GM23338 (cell line): ENCODE results near the gene XXYLT1. TPM values are rescaled to one million over a fixed set of nuclear protein-coding genes. Genes with fewer than 3 reads are reported as not detected.

Experiments used
- ATAC-seq: fragments of 200-7000 bp; cut with Tn5 transposase; 3 replicates; pipeline ENCODE4 v1.9.1; 2020
- DNase-seq: peaks from one replicate; pipeline ENCODE4 v3.0.0-alpha.2; 2015; ENCODE audit warnings: low spot score
- H2AFZ ChIP-seq: fragments of 200-600 bp; sonication (generic); 2 replicates; pipeline ENCODE4 v1.8.0; 2016; ENCODE audit warnings: antibody characterized with exemption, mild to moderate bottlenecking, moderate library complexity
- H3F3A ChIP-seq: fragments of 200-600 bp; sonication (generic); replicated peaks from 2 replicates; pipeline ENCODE4 v1.8.0; 2017; ENCODE audit warnings: antibody characterized with exemption, mixed run types, low read depth
- H3K27ac ChIP-seq: fragments of 200-600 bp; sonication (generic); 2 replicates; pipeline ENCODE4 v1.6.1; 2016; ENCODE audit warnings: low read depth
- H3K27me3 ChIP-seq: fragments of 200-600 bp; sonication (generic); 2 replicates; pipeline ENCODE4 v1.8.0; 2016; ENCODE audit warnings: mild to moderate bottlenecking, mixed run types, moderate library complexity; ENCODE audit not compliant: insufficient read depth
- H3K36me3 ChIP-seq: fragments of 200-600 bp; sonication (generic); 2 replicates; pipeline ENCODE4 v1.8.0; 2016; ENCODE audit warnings: mild to moderate bottlenecking; ENCODE audit not compliant: insufficient read depth
- H3K4me1 ChIP-seq: fragments of 200-600 bp; sonication (generic); 2 replicates; pipeline ENCODE4 v1.8.0; 2016; ENCODE audit warnings: mild to moderate bottlenecking, moderate library complexity; ENCODE audit not compliant: insufficient read depth
- H3K4me2 ChIP-seq: fragments of 200-600 bp; sonication (generic); 2 replicates; pipeline ENCODE4 v1.7.1; 2017; ENCODE audit warnings: mixed run types
- H3K4me3 ChIP-seq: fragments of 200-600 bp; sonication (generic); 2 replicates; pipeline ENCODE4 v1.6.1; 2016; ENCODE audit warnings: mixed run types
- H3K79me2 ChIP-seq: fragments of 200-600 bp; sonication (generic); replicated peaks from 2 replicates; pipeline ENCODE4 v1.8.0; 2017; ENCODE audit warnings: mild to moderate bottlenecking; ENCODE audit not compliant: insufficient read depth
- H3K9me2 ChIP-seq: fragments of 200-600 bp; sonication (generic); 2 replicates; pipeline ENCODE4 v1.8.0; 2017; ENCODE audit not compliant: insufficient read depth
- H4K20me1 ChIP-seq: fragments of 200-600 bp; sonication (generic); replicated peaks from 2 replicates; pipeline ENCODE4 v1.8.0; 2017; ENCODE audit warnings: mild to moderate bottlenecking; ENCODE audit not compliant: insufficient read depth
- H3K27ac Mint-ChIP-seq: 2 replicates; pipeline ENCODE4 v1.8.0; 2020; ENCODE audit warnings: inconsistent platforms, mild to moderate bottlenecking, moderate library complexity, mixed read lengths
- H3K27me3 Mint-ChIP-seq: 3 replicates; pipeline ENCODE4 v1.8.0; 2022; ENCODE audit warnings: low read depth, mild to moderate bottlenecking, moderate library complexity, mixed read lengths, inconsistent platforms; ENCODE audit not compliant: insufficient read depth, poor library complexity
- H3K36me3 Mint-ChIP-seq: 3 replicates; pipeline ENCODE4 v1.8.0; 2021; ENCODE audit warnings: low read depth, mild to moderate bottlenecking, inconsistent platforms, moderate library complexity, mixed read lengths
- H3K4me1 Mint-ChIP-seq: 3 replicates; pipeline ENCODE4 v1.8.0; 2020; ENCODE audit warnings: mild to moderate bottlenecking, inconsistent platforms, mixed read lengths
- H3K4me3 Mint-ChIP-seq: 3 replicates; pipeline ENCODE4 v1.8.0; 2021; ENCODE audit warnings: moderate library complexity, mild to moderate bottlenecking, inconsistent platforms, mixed read lengths
- H3K9me3 Mint-ChIP-seq: 3 replicates; pipeline ENCODE4 v1.8.0; 2020; ENCODE audit warnings: moderate library complexity, mild to moderate bottlenecking, inconsistent platforms, mixed read lengths
- CREB1 ChIP-seq: fragments of 250-450 bp; sonication (Bioruptor Pico); IDR thresholded peaks from 2 replicates; pipeline ENCODE4 v1.5.0; 2020; ENCODE audit warnings: low read depth, mild to moderate bottlenecking, moderate library complexity
- CTCF ChIP-seq, 2 experiments: fragments of 200-600 bp in 1 of 2; sonication (generic) in 1 of 2; conservative IDR thresholded peaks; 2 replicates each; pipeline versions ENCODE4 v1.5.1 to v1.6.1; 2016 to 2017; ENCODE audit warnings: antibody characterized with exemption in 2 of 2, low read depth in 2 of 2, mild to moderate bottlenecking in 2 of 2, moderate library complexity in 1 of 2
- EZH2phosphoT487 ChIP-seq: fragments of 200-600 bp; sonication (generic); IDR thresholded peaks from one replicate; pipeline ENCODE4 v1.8.1; 2018; ENCODE audit warnings: antibody characterized with exemption; ENCODE audit not compliant: unreplicated experiment
- JUNB ChIP-seq: IDR thresholded peaks from one replicate; pipeline ENCODE4 v1.6.1; 2016; ENCODE audit warnings: antibody characterized with exemption; ENCODE audit not compliant: unreplicated experiment
- POLR2AphosphoS5 ChIP-seq: IDR thresholded peaks from 2 replicates; pipeline ENCODE4 v1.6.1; 2016; ENCODE audit warnings: antibody characterized with exemption, low read depth
- STAT1 ChIP-seq: IDR thresholded peaks from one replicate; pipeline ENCODE4 v1.6.1; 2016; ENCODE audit warnings: antibody characterized with exemption; ENCODE audit not compliant: unreplicated experiment
- ZNF114 ChIP-seq: fragments of 250-450 bp; sonication (Bioruptor Pico); IDR thresholded peaks from 2 replicates; pipeline ENCODE4 v1.5.0; 2020; ENCODE audit warnings: mild to moderate bottlenecking, moderate library complexity
- ZNF331 ChIP-seq: fragments of 250-450 bp; sonication (Bioruptor Pico); IDR thresholded peaks from 2 replicates; pipeline ENCODE4 v1.5.0; 2020; ENCODE audit warnings: low read depth, mild to moderate bottlenecking, moderate library complexity
- polyA plus RNA-seq: library from polyadenylated mRNA; unstranded; fragments of >200 nt; fragmentation: Nextera tagmentation; extraction: Ambion mirVana; gene quantifications from 2 replicates; pipeline ENCODE4 v1.2.1, GENCODE V29; 2016
- total RNA-seq: library from RNA; depleted of rRNA; stranded (reverse); fragments of >200 nt; shearing (Covaris generic); gene quantifications from 2 replicates; pipeline ENCODE4 v1.2.3, GENCODE V29; 2014
- TF ChIP-seq, protein P1 (sequence below): IDR thresholded peaks from 2 replicates; pipeline ENCODE4 v1.6.1; 2016; ENCODE audit warnings: antibody characterized with exemption

Gene XXYLT1
- total and polyA plus RNA-seq, 2 experiments from 2014 or later: 13.5 to 34.8 TPM

- no peak for TF ChIP-seq ZNF114
- no peak for TF ChIP-seq STAT1
- TF ChIP-seq CREB1 (CRISPR knock-in tag): no peak
- no peak for TF ChIP-seq ZNF331 (CRISPR knock-in tag)
- TF ChIP-seq EZH2phosphoT487: no peak
- no peak for TF ChIP-seq POLR2AphosphoS5
- no peak for TF ChIP-seq JUNB
Observed at GRCh38 chr3:195212749-195213375, 58.1 kb downstream of the XXYLT1 start (continued).

GRCh38 chr3:195212033-195212748 is 58.8 kb downstream of the XXYLT1 start:
- Histone ChIP-seq H3K27ac (no peak overlapping the region), H3K36me3 (no peaks in the 10 kb centered on the region), H2AFZ (no peak overlapping the region), H3F3A (no peaks in the 10 kb centered on the region), H3K27me3 (no peaks in the 10 kb centered on the region), H3K79me2 (peaks cover 64% of the 10 kb centered on the region), H3K4me1 (peaks cover 19% of the 10 kb centered on the region), H3K4me2 (no peak overlapping the region), H4K20me1 (0 out of 2 replicates have a peak, but pooled peaks cover 3% of the 10 kb centered on the region), H3K9me2 (no peaks in the 10 kb centered on the region), H3K4me3 (no peak overlapping the region)
- H3K4me1 Mint-ChIP-seq: peaks cover 47% of the 10 kb centered on the region
- peaks cover 6% of the 10 kb centered on the region; the same call in 2 of the 3 replicates for H3K9me3 Mint-ChIP-seq
- no peak for TF ChIP-seq EZH2phosphoT487
- no peak for TF ChIP-seq ZNF114
- TF ChIP-seq, protein P1, sequence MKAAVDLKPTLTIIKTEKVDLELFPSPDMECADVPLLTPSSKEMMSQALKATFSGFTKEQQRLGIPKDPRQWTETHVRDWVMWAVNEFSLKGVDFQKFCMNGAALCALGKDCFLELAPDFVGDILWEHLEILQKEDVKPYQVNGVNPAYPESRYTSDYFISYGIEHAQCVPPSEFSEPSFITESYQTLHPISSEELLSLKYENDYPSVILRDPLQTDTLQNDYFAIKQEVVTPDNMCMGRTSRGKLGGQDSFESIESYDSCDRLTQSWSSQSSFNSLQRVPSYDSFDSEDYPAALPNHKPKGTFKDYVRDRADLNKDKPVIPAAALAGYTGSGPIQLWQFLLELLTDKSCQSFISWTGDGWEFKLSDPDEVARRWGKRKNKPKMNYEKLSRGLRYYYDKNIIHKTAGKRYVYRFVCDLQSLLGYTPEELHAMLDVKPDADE: no peak
- no peak for TF ChIP-seq CTCF (conservative IDR thresholded peaks at IDR 0.05; ENCODE audit: low read depth in 2 of 2)
- H3K4me3 Mint-ChIP-seq: no peak overlapping the region
- peaks cover 5% of the 10 kb centered on the region for H3K27me3 Mint-ChIP-seq
- no peak overlapping the region for H3K27ac Mint-ChIP-seq
- no peak for ATAC-seq
- DNase-seq: no peak
- peaks cover 20% of the 10 kb centered on the region for H3K36me3 Mint-ChIP-seq
